Endothelial cell of umbilical vein (primary cell): Measurements from ENCODE around the gene ACSF3. TPM values are rescaled to one million over a fixed set of nuclear protein-coding genes. Genes with fewer than 3 reads are reported as not detected.
A peak's percentile ranks its signal among the peaks of the same experiment; 100 is the strongest.

Source experiments
- BruUV-seq: library from RNA; stranded (reverse); fragments of 400-500 nt; replicated peaks from 2 replicates; lab custom pipeline; 2021; lab: Mats Ljungman, UMichigan
- CTCF ChIA-PET: fragments of 300-600, 350-600 bp; sonication (Branson Sonifier 250); formaldehyde crosslinking; loops from one replicate; lab custom pipeline; 2021; ENCODE audit warnings: antibody characterized with exemption, inconsistent platforms; lab: Charles Lee
- POLR2A ChIA-PET: fragments of 300-600, 350-600 bp; sonication (Branson Sonifier 250); formaldehyde crosslinking; loops from one replicate; lab custom pipeline; 2021; ENCODE audit warnings: antibody characterized with exemption, inconsistent platforms; lab: Charles Lee
- DNase-seq: peaks from one replicate; pipeline ENCODE4 v3.0.0-alpha.2; 2011; ENCODE audit warnings: low read depth, low spot score
- FAIRE-seq: peaks from 2 replicates; lab custom pipeline; 2011; peaks lifted over from hg19 to GRCh38; lab: Jason Lieb, UNC
- H2AFZ ChIP-seq: 2 replicates; pipeline ENCODE4 v1.6.0; 2012; ENCODE audit warnings: low read depth, low read length, control low read depth, inconsistent platforms
- H3K27ac ChIP-seq: 2 replicates; pipeline ENCODE4 v1.5.1; 2011; ENCODE audit warnings: low read depth, mild to moderate bottlenecking, control low read depth, low read length, moderate library complexity; ENCODE audit not compliant: insufficient read depth
- H3K27me3 ChIP-seq, 2 experiments: 2 replicates each; pipeline versions ENCODE4 v1.6.0 to v1.6.1; 2011; ENCODE audit warnings: low read length in 2 of 2, mixed read lengths in 1 of 2; ENCODE audit not compliant: control insufficient read depth in 2 of 2, insufficient read depth in 2 of 2
- H3K36me3 ChIP-seq, 2 experiments: 2 replicates in 1 of 2; 3 replicates in 1 of 2; pipeline ENCODE4 v1.5.1; 2011; ENCODE audit warnings: low read length in 2 of 2, mild to moderate bottlenecking in 1 of 2, moderate library complexity in 1 of 2; ENCODE audit not compliant: control insufficient read depth in 2 of 2, insufficient read depth in 2 of 2; ENCODE audit errors: extremely low read depth in 1 of 2
- H3K4me1 ChIP-seq: 3 replicates; pipeline ENCODE4 v1.5.1; 2011; ENCODE audit warnings: mild to moderate bottlenecking, low read length; ENCODE audit not compliant: control insufficient read depth, insufficient read depth; ENCODE audit errors: extremely low read depth
- H3K4me2 ChIP-seq: 2 replicates; pipeline ENCODE4 v1.6.1; 2011; ENCODE audit warnings: low read length, control low read depth, mixed read lengths; ENCODE audit not compliant: insufficient read depth
- H3K4me3 ChIP-seq, 3 experiments: fragments of 200-600 bp in 1 of 3; sonication (generic), shearing (Covaris generic) in 1 of 3; replicated peaks in 1 of 3; 2 replicates each; pipeline ENCODE4 v1.5.1; 2011 to 2016; ENCODE audit warnings: control low read depth in 3 of 3, low read length in 3 of 3, mild to moderate bottlenecking in 2 of 3, inconsistent platforms in 1 of 3, low read depth in 1 of 3, moderate library complexity in 1 of 3; ENCODE audit not compliant: insufficient read depth in 1 of 3
- H3K79me2 ChIP-seq: 2 replicates; pipeline ENCODE4 v1.6.0; 2012; ENCODE audit warnings: low read length, inconsistent platforms; ENCODE audit not compliant: control insufficient read depth, insufficient read depth
- H3K9ac ChIP-seq: replicated peaks from 2 replicates; pipeline ENCODE3; 2011; ENCODE audit warnings: low read length, control low read depth; ENCODE audit not compliant: insufficient read depth; ENCODE audit errors: extremely low read depth
- H3K9me1 ChIP-seq: replicated peaks from 3 replicates; pipeline ENCODE4 v1.6.0; 2011; ENCODE audit warnings: mild to moderate bottlenecking, low read length; ENCODE audit not compliant: control insufficient read depth, insufficient read depth; ENCODE audit errors: extremely low read depth
- H3K9me3 ChIP-seq: replicated peaks from 2 replicates; pipeline ENCODE4 v1.5.1; 2012; ENCODE audit warnings: low read length, inconsistent platforms; ENCODE audit not compliant: control insufficient read depth, insufficient read depth
- H4K20me1 ChIP-seq: replicated peaks from 2 replicates; pipeline ENCODE3; 2011; ENCODE audit warnings: mild to moderate bottlenecking, low read length; ENCODE audit not compliant: control insufficient read depth, insufficient read depth; ENCODE audit errors: extremely low read depth
- CTCF ChIP-seq, 2 donors: IDR thresholded peaks; 1 replicate in 1 of 2; 2 replicates in 1 of 2; pipeline ENCODE4 v1.5.1; 2011; ENCODE audit warnings: low read length in 2 of 2, mild to moderate bottlenecking in 2 of 2, moderate library complexity in 2 of 2, control low read depth in 1 of 2, inconsistent platforms in 1 of 2, low read depth in 1 of 2; ENCODE audit not compliant: insufficient read depth in 1 of 2; ENCODE audit errors: extremely low read depth in 1 of 2
- EZH2 ChIP-seq: IDR thresholded peaks from 2 replicates; pipeline ENCODE4 v1.6.1; 2012; ENCODE audit warnings: borderline replicate concordance, low read depth, mild to moderate bottlenecking, moderate library complexity, low read length, inconsistent platforms; ENCODE audit not compliant: severe bottlenecking
- FOS ChIP-seq: IDR thresholded peaks from 2 replicates; pipeline ENCODE4 v1.6.1; 2011; ENCODE audit warnings: mild to moderate bottlenecking, low read length, moderate library complexity, borderline replicate concordance; ENCODE audit not compliant: insufficient read depth
- GATA2 ChIP-seq: IDR thresholded peaks from 2 replicates; pipeline ENCODE4 v1.7.0; 2011; ENCODE audit warnings: low read depth, mild to moderate bottlenecking, moderate library complexity, mixed read lengths, low read length; ENCODE audit not compliant: insufficient read length, insufficient read depth
- JUN ChIP-seq: IDR thresholded peaks from 2 replicates; pipeline ENCODE4 v1.6.1; 2011; ENCODE audit warnings: borderline replicate concordance, low read depth; ENCODE audit not compliant: insufficient read length, insufficient read depth
- POLR2A ChIP-seq: IDR thresholded peaks from 2 replicates; pipeline ENCODE4 v1.6.1; 2012; ENCODE audit warnings: low read depth, mild to moderate bottlenecking, control low read depth, low read length
- POLR2AphosphoS5 ChIP-seq: IDR thresholded peaks from 2 replicates; pipeline ENCODE4 v1.6.1; 2012; ENCODE audit warnings: low read depth, mild to moderate bottlenecking, control low read depth, low read length, moderate library complexity; ENCODE audit not compliant: insufficient read depth
- dilution Hi-C: fragments of 300-500 bp; cut with MboI; formaldehyde crosslinking; loops from one replicate; pipeline ENCODE4 v1.15.0; 2019; ENCODE audit warnings: low sequenced_read_pairs; ENCODE audit not compliant: extremely low pct_ligation_motif_present
- intact Hi-C: fragments of 100-400 bp; cut with micrococcal nuclease; formaldehyde crosslinking; loops from one replicate; pipeline ENCODE4 v1.10.0; 2022
- polyA plus RNA-seq, 4 experiments: library from polyadenylated mRNA; depleted of rRNA in 3 of 4; stranded (reverse) in 3 of 4; unstranded in 1 of 4; fragments of >200 nt; gene quantifications; 2 replicates each; pipeline versions ENCODE4 v1.2.1 to v1.2.3, GENCODE V29; 2011 to 2012; ENCODE audit warnings: missing spikeins in 1 of 4
- total RNA-seq: library from RNA; stranded (reverse); gene quantifications from 2 replicates; pipeline ENCODE4 v1.2.3, GENCODE V29; 2021
- TF ChIP-seq, protein P1 (sequence below): IDR thresholded peaks from 2 replicates; pipeline ENCODE4 v1.6.1; 2011; ENCODE audit not compliant: insufficient read depth, insufficient read length

The ACSF3 gene
- total and polyA plus RNA-seq, 2 donors (not counting 3 experiments of a cell fraction or from before 2014, with no cell fraction given), result 18.6 to 33.2 TPM

- intact Hi-C loops (loop anchor here (1.0 kb wide), 1 partner anchor 8 kb away; no protein-coding TSS in a partner anchor), dilution Hi-C loops (no loop called here)
- Histone ChIP-seq H3K36me3 (no peaks in the 10 kb centered on the region), H3K4me1 (no peaks in the 10 kb centered on the region), H3K27ac (no peak overlapping the region), H4K20me1 (no peaks in the 10 kb centered on the region), H2AFZ (peak overlapping the region; percentile 56), H3K9ac (no peak overlapping the region), H3K79me2 (no peaks in the 10 kb centered on the region), H3K27me3 (no peaks in the 10 kb centered on the region), H3K4me3 (peak overlapping the region in 1 of 3 experiments; percentile 14), H3K9me3 (no peaks in the 10 kb centered on the region), H3K9me1 (no peaks in the 10 kb centered on the region), H3K4me2 (no peak overlapping the region)
- BruUV-seq, result no TSS peak
- DNase-seq (no peak), FAIRE-seq (no peak)
- TF ChIP-seq, protein P1, sequence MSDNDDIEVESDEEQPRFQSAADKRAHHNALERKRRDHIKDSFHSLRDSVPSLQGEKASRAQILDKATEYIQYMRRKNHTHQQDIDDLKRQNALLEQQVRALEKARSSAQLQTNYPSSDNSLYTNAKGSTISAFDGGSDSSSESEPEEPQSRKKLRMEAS, result no peak
- TF ChIP-seq EZH2 (no peak), GATA2 (no peak), FOS (no peak), JUN (no peak), CTCF (IDR thresholded peaks at IDR 0.05; ENCODE audit: extremely low read depth in 1 of 2, insufficient read depth in 1 of 2, low read depth in 1 of 2, low read length in 2 of 2) (no peak), POLR2A (no peak), POLR2AphosphoS5 (no peak)
- POLR2A ChIA-PET, result no interaction called here
- CTCF ChIA-PET, result no interaction called here
These were observed 100.1 kb downstream of the ACSF3 start for GRCh38 chr16:89193576-89194293.
